Endothelial cell (in vitro differentiated cells): ENCODE results near the gene INPP4A. TPM values are rescaled to one million over a fixed set of nuclear protein-coding genes. Genes with fewer than 3 reads are reported as not detected.

ENCODE experiments used
- DNase-seq: peaks from one replicate; pipeline ENCODE4 v3.0.0; 2021; ENCODE audit warnings: low spot score
- H3K27ac Mint-ChIP-seq: one replicate; pipeline ENCODE4 v1.8.0; 2021; ENCODE audit warnings: mixed read lengths, inconsistent platforms; ENCODE audit not compliant: unreplicated experiment
- H3K27me3 Mint-ChIP-seq: one replicate; pipeline ENCODE4 v1.8.0; 2021; ENCODE audit warnings: mild to moderate bottlenecking, moderate library complexity, mixed read lengths, inconsistent platforms; ENCODE audit not compliant: unreplicated experiment
- H3K36me3 Mint-ChIP-seq: one replicate; pipeline ENCODE4 v1.8.0; 2021; ENCODE audit warnings: mild to moderate bottlenecking, low read depth, mixed read lengths, inconsistent platforms; ENCODE audit not compliant: unreplicated experiment
- H3K4me1 Mint-ChIP-seq: one replicate; pipeline ENCODE4 v1.8.0; 2021; ENCODE audit warnings: mild to moderate bottlenecking, mixed read lengths, inconsistent platforms; ENCODE audit not compliant: unreplicated experiment
- H3K4me3 Mint-ChIP-seq: one replicate; pipeline ENCODE4 v1.8.0; 2021; ENCODE audit warnings: mild to moderate bottlenecking, mixed read lengths, inconsistent platforms; ENCODE audit not compliant: unreplicated experiment
- H3K9me3 Mint-ChIP-seq: one replicate; pipeline ENCODE4 v1.8.0; 2021; ENCODE audit warnings: mixed read lengths, inconsistent platforms; ENCODE audit not compliant: unreplicated experiment
- total RNA-seq: library from RNA; stranded (reverse); fragmentation: NEBNext Ultra II Directional; extraction: Animal tissue kit (Norgen Biotek cat#: 25700); gene quantifications from one replicate; pipeline ENCODE4 v1.2.1, GENCODE V29; 2021; ENCODE audit not compliant: unreplicated experiment
- TF ChIP-seq, protein P1 (sequence below): fragments of 200-600 bp; sonication (generic); IDR thresholded peaks from one replicate; pipeline ENCODE4 v1.5.0; 2021; ENCODE audit warnings: antibody characterized with exemption; ENCODE audit not compliant: unreplicated experiment

The INPP4A gene
- total RNA-seq, 1 donor from 2014 or later: 26.8 TPM

- H3K4me3 Mint-ChIP-seq: no peak overlapping the region
- no peaks in the 10 kb centered on the region for H3K36me3 Mint-ChIP-seq
- no peak for DNase-seq
- no peaks in the 10 kb centered on the region for H3K9me3 Mint-ChIP-seq
- H3K4me1 Mint-ChIP-seq: peaks cover 33% of the 10 kb centered on the region
- no peak overlapping the region for H3K27ac Mint-ChIP-seq
- H3K27me3 Mint-ChIP-seq: peaks cover 3% of the 10 kb centered on the region
- TF ChIP-seq, protein P1, sequence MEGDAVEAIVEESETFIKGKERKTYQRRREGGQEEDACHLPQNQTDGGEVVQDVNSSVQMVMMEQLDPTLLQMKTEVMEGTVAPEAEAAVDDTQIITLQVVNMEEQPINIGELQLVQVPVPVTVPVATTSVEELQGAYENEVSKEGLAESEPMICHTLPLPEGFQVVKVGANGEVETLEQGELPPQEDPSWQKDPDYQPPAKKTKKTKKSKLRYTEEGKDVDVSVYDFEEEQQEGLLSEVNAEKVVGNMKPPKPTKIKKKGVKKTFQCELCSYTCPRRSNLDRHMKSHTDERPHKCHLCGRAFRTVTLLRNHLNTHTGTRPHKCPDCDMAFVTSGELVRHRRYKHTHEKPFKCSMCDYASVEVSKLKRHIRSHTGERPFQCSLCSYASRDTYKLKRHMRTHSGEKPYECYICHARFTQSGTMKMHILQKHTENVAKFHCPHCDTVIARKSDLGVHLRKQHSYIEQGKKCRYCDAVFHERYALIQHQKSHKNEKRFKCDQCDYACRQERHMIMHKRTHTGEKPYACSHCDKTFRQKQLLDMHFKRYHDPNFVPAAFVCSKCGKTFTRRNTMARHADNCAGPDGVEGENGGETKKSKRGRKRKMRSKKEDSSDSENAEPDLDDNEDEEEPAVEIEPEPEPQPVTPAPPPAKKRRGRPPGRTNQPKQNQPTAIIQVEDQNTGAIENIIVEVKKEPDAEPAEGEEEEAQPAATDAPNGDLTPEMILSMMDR: no peak
These were observed 42.6 kb downstream of the INPP4A start for GRCh38 chr2:98487101-98487805.

DNA sequence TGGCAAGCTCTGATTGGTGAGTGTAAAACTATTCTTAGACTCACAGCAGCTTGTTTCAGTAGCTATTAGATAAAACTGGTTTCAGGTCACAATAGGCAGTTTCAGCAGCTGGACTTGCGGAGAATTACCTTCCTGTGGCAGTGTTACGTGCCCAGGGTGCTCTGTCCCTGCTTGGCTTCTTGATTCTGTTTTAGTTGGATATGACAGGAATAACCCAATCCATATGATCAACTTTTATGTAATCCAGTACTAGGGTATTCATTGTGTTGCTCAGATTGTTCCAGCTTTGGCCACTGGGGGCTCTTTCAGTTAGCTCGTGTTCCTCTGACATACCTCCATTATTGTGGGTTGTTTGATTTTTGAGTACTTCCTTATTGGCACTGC is 43.1 kb downstream of the INPP4A start:
- TF ChIP-seq, protein P1: peak; percentile 67
- Mint-ChIP-seq H3K36me3 (no peaks in the 10 kb centered on the region), H3K4me1 (peaks cover 33% of the 10 kb centered on the region), H3K4me3 (no peak overlapping the region), H3K27ac (no peak overlapping the region), H3K9me3 (no peaks in the 10 kb centered on the region), H3K27me3 (peaks cover 3% of the 10 kb centered on the region)
- DNase-seq: peak; percentile 38

DNA sequence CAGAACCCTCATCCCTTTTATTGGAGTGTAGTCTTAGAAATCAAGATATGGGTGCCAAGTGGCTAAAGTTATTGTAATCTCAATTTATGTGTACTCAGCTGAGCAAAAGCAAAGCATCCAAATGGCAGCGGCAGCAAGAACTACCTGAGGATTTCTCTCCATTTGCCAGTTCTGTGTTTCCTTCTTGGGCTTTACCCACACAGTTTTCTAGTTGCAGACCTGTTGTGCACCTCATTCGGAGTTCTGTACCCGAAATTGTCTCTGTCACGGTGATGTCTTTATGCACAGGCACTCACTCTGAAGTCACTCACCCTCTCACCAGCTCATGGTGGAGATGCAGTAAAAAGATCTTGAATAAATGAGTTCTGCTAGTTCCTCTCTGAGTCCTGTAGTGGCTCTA is 43.6 kb downstream of the INPP4A start:
- no peak overlapping the region for H3K27ac Mint-ChIP-seq
- H3K9me3 Mint-ChIP-seq: no peaks in the 10 kb centered on the region
- no peak for DNase-seq
- peaks cover 3% of the 10 kb centered on the region for H3K27me3 Mint-ChIP-seq
- peaks cover 30% of the 10 kb centered on the region for H3K4me1 Mint-ChIP-seq
- no peak overlapping the region for H3K4me3 Mint-ChIP-seq
- TF ChIP-seq, protein P1: peak; percentile 11
- H3K36me3 Mint-ChIP-seq: no peaks in the 10 kb centered on the region

GRCh38 chr2:98489486-98489885 is 44.8 kb downstream of the INPP4A start:
- TF ChIP-seq, protein P1: no peak
- Mint-ChIP-seq H3K9me3 (no peaks in the 10 kb centered on the region), H3K4me1 (peaks cover 22% of the 10 kb centered on the region), H3K27ac (no peak overlapping the region), H3K36me3 (no peaks in the 10 kb centered on the region), H3K4me3 (no peak overlapping the region), H3K27me3 (peaks cover 3% of the 10 kb centered on the region)
- no peak for DNase-seq
